HepG2 (cell line): ENCODE data around the gene GRK4. TPM values are rescaled to one million over a fixed set of nuclear protein-coding genes. Genes with fewer than 3 reads are reported as not detected.

Experiments
- FOXP1 ChIP-seq, 2 experiments: fragments of 450-650 bp in 1 of 2; IDR thresholded peaks; 2 replicates each; pipeline ENCODE4 v1.6.1; 2017 to 2018; ENCODE audit warnings: antibody characterized with exemption in 1 of 2
- HCFC1 ChIP-seq: fragments of 150-350 bp; IDR thresholded peaks from 2 replicates; pipeline ENCODE4 v1.6.1; 2014; ENCODE audit warnings: low read depth, low read length
- NR2F6 ChIP-seq, 2 experiments: IDR thresholded peaks; 2 replicates each; pipeline ENCODE4 v1.6.1; 2016; ENCODE audit warnings: antibody characterized with exemption in 1 of 2, mild to moderate bottlenecking in 1 of 2
- PITX1 ChIP-seq: sonication (generic); formaldehyde crosslinking; IDR thresholded peaks from 2 replicates; pipeline ENCODE4 v1.5.1; 2020; ENCODE audit warnings: mild to moderate bottlenecking, missing genetic modification reagents
- POLR2A ChIP-seq, 2 experiments: IDR thresholded peaks; 2 replicates each; pipeline ENCODE4 v1.6.1; 2011; ENCODE audit warnings: low read depth in 2 of 2, low read length in 2 of 2, mild to moderate bottlenecking in 1 of 2, moderate library complexity in 1 of 2; ENCODE audit not compliant: insufficient read depth in 1 of 2
- POLR2AphosphoS5 ChIP-seq: IDR thresholded peaks from 2 replicates; pipeline ENCODE4 v1.6.1; 2012; ENCODE audit warnings: low read depth, low read length
- RORA ChIP-seq: sonication (generic); formaldehyde crosslinking; IDR thresholded peaks from 2 replicates; pipeline ENCODE4 v1.5.0; 2020; ENCODE audit warnings: mild to moderate bottlenecking, missing genetic modification reagents, moderate library complexity
- SP1 ChIP-seq, 2 experiments: fragments of 450-650 bp in 1 of 2; sonication (generic) in 1 of 2; formaldehyde crosslinking in 1 of 2; IDR thresholded peaks; 2 replicates each; pipeline versions ENCODE4 v1.4.0 to v1.6.1; 2016 to 2020; ENCODE audit warnings: missing genetic modification reagents in 1 of 2
- XBP1 ChIP-seq: sonication (generic); formaldehyde crosslinking; IDR thresholded peaks from 2 replicates; pipeline ENCODE4 v1.5.0; 2020; ENCODE audit warnings: missing genetic modification reagents
- ZBTB20 ChIP-seq: sonication (generic); formaldehyde crosslinking; IDR thresholded peaks from 2 replicates; pipeline ENCODE4 v1.8.1; 2023; ENCODE audit warnings: missing genetic modification reagents, low read depth, mild to moderate bottlenecking, borderline replicate concordance
- ZFP36 ChIP-seq: fragments of 150-350 bp; IDR thresholded peaks from 2 replicates; pipeline ENCODE4 v1.6.1; 2018; ENCODE audit warnings: borderline replicate concordance, low read length, low read depth; ENCODE audit not compliant: partially characterized antibody
- ZMYM3 ChIP-seq: sonication (generic); formaldehyde crosslinking; IDR thresholded peaks from 2 replicates; pipeline ENCODE4 v1.5.1; 2020; ENCODE audit warnings: mild to moderate bottlenecking, missing genetic modification reagents
- ZNF180 ChIP-seq: sonication (generic); formaldehyde crosslinking; IDR thresholded peaks from 2 replicates; pipeline ENCODE4 v1.4.0; 2020; ENCODE audit warnings: low read depth, missing genetic modification reagents, borderline replicate concordance
- ZNF780A ChIP-seq: sonication (generic); formaldehyde crosslinking; IDR thresholded peaks from 2 replicates; pipeline ENCODE4 v1.8.0; 2022; ENCODE audit warnings: mild to moderate bottlenecking, missing genetic modification reagents, moderate library complexity
- polyA plus RNA-seq, 8 experiments: library from polyadenylated mRNA; depleted of rRNA in 3 of 8; stranded (reverse) in 7 of 8; unstranded in 1 of 8; fragments of >200 nt; fragmentation: Illumina TruSeq in 4 of 8; extraction: Trizol in 4 of 8; gene quantifications; 2 replicates each; pipeline versions ENCODE4 v1.2.1 to v1.2.3, GENCODE V29; 2011 to 2016; ENCODE audit warnings: low read depth in 4 of 8, missing spikeins in 1 of 8, mixed read lengths in 1 of 8; ENCODE audit not compliant: insufficient read depth in 1 of 8
- total RNA-seq, 5 experiments: library from RNA; depleted of rRNA; stranded (reverse); fragments of >200 nt; fragmentation: Illumina TruSeq; extraction: Trizol; gene quantifications; 2 replicates each; pipeline ENCODE4 v1.2.3, GENCODE V29; 2016; ENCODE audit warnings: low read depth in 1 of 5
- TF ChIP-seq, protein P1 (sequence below): sonication (generic); formaldehyde crosslinking; IDR thresholded peaks from 2 replicates; pipeline ENCODE4 v1.8.0; 2022; ENCODE audit warnings: missing genetic modification reagents, mild to moderate bottlenecking, inconsistent platforms, borderline replicate concordance
- TF ChIP-seq, protein P2 (sequence below): sonication (generic); formaldehyde crosslinking; IDR thresholded peaks from 2 replicates; pipeline ENCODE4 v1.5.1; 2020; ENCODE audit warnings: missing genetic modification reagents, mild to moderate bottlenecking, borderline replicate concordance
- TF ChIP-seq, protein P3 (sequence below): sonication (generic); formaldehyde crosslinking; IDR thresholded peaks from 2 replicates; pipeline ENCODE4 v1.4.0; 2020; ENCODE audit warnings: mild to moderate bottlenecking, missing genetic modification reagents
- TF ChIP-seq, protein P4 (sequence below): sonication (generic); formaldehyde crosslinking; IDR thresholded peaks from 2 replicates; pipeline ENCODE4 v1.5.1; 2020; ENCODE audit warnings: missing genetic modification reagents, mild to moderate bottlenecking, borderline replicate concordance
- TF ChIP-seq, protein P5 (sequence below): sonication (generic); formaldehyde crosslinking; IDR thresholded peaks from 2 replicates; pipeline ENCODE4 v1.4.0; 2020; ENCODE audit warnings: missing genetic modification reagents

The GRK4 gene
- total and polyA plus RNA-seq, 2 of the 13 experiments (the other 11 are each of a cell fraction or from before 2014, with no cell fraction given), result 1.8 to 2.0 TPM

DNA sequence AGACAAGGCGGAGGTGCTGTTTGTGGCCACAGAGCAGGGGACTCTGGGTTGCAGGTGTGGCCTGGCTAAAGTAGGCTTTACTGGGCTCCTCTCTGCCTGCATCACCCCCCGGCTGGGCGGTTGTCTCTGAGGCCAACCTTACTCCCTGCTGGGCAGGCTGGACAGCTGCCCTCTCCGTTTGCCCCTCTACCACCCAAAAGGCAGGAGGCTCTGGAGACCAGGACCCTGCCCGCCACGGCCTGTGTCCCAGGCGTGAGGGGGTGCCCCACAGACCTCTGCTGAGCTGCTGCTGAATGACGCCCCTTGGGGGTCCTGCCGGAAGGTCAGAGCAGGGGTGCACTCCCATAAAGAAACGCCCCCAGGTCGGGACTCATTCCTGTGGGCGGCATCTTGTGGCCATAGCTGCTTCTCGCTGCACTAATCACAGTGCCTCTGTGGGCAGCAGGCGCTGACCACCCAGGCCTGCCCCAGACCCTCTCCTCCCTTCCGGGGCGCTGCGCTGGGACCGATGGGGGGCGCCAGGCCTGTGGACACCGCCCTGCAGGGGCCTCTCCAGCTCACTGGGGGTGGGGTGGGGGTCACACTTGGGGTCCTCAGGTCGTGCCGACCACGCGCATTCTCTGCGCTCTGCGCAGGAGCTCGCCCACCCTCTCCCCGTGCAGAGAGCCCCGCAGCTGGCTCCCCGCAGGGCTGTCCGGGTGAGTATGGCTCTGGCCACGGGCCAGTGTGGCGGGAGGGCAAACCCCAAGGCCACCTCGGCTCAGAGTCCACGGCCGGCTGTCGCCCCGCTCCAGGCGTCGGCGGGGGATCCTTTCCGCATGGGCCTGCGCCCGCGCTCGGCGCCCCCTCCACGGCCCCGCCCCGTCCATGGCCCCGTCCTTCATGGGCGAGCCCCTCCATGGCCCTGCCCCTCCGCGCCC lies 110.0 kb downstream of the GRK4 start (continued):
- TF ChIP-seq RORA (CRISPR knock-in tag) (no peak), FOXP1 (IDR thresholded peaks at IDR 0.05) (no peak), FOXP1 (CRISPR knock-in tag; IDR thresholded peaks at IDR 0.05) (no peak; the same call in 1 of the 2 replicates), XBP1 (CRISPR knock-in tag) (no peak), SP1 (IDR thresholded peaks at IDR 0.05) (no peak), SP1 (CRISPR knock-in tag; IDR thresholded peaks at IDR 0.05) (peak; percentile 73; the same call in 1 of the 2 replicates), ZMYM3 (no peak), HCFC1 (no peak), ZFP36 (no peak), ZNF780A (CRISPR knock-in tag) (no peak), NR2F6 (IDR thresholded peaks at IDR 0.05) (no peak), NR2F6 (CRISPR knock-in tag; IDR thresholded peaks at IDR 0.05) (peak; percentile 61; the same call in 1 of the 2 replicates), ZNF180 (CRISPR knock-in tag) (no peak), PITX1 (CRISPR knock-in tag) (peak; percentile 26; the same call in 1 of the 2 replicates), POLR2A (IDR thresholded peaks at IDR 0.05; ENCODE audit: insufficient read depth in 1 of 2, low read depth in 2 of 2, low read length in 2 of 2) (peak in 1 of 2 experiments; percentile 75; a peak in 2 of 4 replicates), POLR2AphosphoS5 (peak; percentile 73), ZBTB20 (no peak)
- TF ChIP-seq, protein P1, sequence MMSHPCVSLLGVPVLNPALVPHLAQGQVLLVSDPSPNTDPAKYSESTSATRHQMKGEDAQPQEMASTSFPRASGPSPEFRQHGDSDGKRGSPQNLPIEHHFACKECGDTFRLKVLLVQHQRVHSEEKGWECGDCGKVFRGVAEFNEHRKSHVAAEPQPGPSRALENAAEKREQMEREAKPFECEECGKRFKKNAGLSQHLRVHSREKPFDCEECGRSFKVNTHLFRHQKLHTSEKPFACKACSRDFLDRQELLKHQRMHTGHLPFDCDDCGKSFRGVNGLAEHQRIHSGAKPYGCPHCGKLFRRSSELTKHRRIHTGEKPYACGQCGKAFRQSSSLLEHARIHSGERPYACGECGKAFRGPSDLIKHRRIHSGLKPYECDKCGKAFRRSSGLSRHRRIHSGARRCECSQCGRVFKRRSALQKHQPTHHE (CRISPR knock-in tag), result no peak
- TF ChIP-seq, protein P2, sequence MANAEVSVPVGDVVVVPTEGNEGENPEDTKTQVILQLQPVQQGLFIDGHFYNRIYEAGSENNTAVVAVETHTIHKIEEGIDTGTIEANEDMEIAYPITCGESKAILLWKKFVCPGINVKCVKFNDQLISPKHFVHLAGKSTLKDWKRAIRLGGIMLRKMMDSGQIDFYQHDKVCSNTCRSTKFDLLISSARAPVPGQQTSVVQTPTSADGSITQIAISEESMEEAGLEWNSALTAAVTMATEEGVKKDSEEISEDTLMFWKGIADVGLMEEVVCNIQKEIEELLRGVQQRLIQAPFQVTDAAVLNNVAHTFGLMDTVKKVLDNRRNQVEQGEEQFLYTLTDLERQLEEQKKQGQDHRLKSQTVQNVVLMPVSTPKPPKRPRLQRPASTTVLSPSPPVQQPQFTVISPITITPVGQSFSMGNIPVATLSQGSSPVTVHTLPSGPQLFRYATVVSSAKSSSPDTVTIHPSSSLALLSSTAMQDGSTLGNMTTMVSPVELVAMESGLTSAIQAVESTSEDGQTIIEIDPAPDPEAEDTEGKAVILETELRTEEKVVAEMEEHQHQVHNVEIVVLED (CRISPR knock-in tag), result no peak
- TF ChIP-seq, protein P3, sequence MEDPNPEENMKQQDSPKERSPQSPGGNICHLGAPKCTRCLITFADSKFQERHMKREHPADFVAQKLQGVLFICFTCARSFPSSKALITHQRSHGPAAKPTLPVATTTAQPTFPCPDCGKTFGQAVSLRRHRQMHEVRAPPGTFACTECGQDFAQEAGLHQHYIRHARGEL (CRISPR knock-in tag), result no peak
- TF ChIP-seq, protein P4, sequence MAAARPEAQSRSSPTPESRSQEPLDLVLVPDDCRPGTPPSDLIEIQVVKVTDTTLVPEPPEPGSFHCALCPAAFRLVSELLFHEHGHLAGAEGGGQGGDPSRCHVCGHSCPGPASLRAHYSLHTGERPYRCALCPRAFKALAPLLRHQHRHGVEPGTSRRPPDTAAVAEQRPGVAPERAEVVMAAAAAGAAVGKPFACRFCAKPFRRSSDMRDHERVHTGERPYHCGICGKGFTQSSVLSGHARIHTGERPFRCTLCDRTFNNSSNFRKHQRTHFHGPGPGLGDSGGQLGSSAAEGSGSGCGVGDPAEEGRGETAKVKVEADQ (CRISPR knock-in tag), result no peak
- TF ChIP-seq, protein P5, sequence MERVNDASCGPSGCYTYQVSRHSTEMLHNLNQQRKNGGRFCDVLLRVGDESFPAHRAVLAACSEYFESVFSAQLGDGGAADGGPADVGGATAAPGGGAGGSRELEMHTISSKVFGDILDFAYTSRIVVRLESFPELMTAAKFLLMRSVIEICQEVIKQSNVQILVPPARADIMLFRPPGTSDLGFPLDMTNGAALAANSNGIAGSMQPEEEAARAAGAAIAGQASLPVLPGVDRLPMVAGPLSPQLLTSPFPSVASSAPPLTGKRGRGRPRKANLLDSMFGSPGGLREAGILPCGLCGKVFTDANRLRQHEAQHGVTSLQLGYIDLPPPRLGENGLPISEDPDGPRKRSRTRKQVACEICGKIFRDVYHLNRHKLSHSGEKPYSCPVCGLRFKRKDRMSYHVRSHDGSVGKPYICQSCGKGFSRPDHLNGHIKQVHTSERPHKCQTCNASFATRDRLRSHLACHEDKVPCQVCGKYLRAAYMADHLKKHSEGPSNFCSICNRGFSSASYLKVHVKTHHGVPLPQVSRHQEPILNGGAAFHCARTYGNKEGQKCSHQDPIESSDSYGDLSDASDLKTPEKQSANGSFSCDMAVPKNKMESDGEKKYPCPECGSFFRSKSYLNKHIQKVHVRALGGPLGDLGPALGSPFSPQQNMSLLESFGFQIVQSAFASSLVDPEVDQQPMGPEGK, result peak; percentile 90
